ENCODE data around the gene TEKT2.

DNA sequence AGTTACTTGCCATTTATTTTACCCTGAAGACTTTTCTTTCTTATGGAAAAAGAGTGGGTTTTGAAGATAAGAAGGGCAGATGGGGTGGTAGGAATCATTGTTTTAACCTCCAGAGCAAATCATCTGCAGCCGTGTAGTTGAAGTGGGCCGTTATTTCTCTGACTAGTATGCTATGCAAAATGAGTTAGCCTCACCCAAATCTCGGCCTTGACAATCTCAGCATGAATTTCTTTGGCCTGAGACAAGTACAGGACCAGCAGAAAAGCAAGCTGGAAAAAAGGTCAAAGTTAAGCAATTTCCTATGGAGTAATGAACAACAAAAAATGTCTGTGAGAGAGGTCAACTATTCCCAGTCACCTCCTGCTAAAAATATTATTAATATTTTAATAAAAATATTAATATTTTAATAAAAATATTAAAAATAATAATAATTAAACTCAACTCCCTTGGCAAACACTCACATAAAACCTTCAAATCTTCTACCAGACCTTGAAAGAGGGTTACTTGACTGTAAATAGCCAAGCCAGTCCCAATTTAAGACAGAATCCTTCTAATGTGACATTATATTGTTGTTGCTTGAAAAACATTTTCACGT lies 6.8 kb upstream of the TEKT2 start:
- TF ChIP-seq CTCF (IDR thresholded peaks at IDR 0.05) (no peak), POLR2A (IDR thresholded peaks at IDR 0.05) (no peak)
